ENCODE results near the gene PRKCA.
A peak's percentile ranks its signal among the peaks of the same experiment; 100 is the strongest.
"Not testable (repeated sequence)": the region's sequence is repeated elsewhere in the genome, so short reads cannot be mapped to it uniquely, and the experiment has no call there.

PRKCA gene

GRCh38 chr17:66353937-66354401, 51.6 kb downstream of the PRKCA start:
- no peak for DNase-seq (ENCODE audit: low read depth)

- no peak for DNase-seq (ENCODE audit: low read depth)
Measured at GRCh38 chr17:66354472-66354871, 52.1 kb downstream of the PRKCA start.

- no peak for DNase-seq (ENCODE audit: low read depth)
Measured at GRCh38 chr17:66354981-66355380, 52.6 kb downstream of the PRKCA start.

GRCh38 chr17:66355510-66355909, 53.1 kb downstream of the PRKCA start:
- no peak for DNase-seq (ENCODE audit: low read depth)

- DNase-seq (ENCODE audit: low read depth): no peak
Measured at GRCh38 chr17:66357037-66357436, 54.6 kb downstream of the PRKCA start.

- no peak for DNase-seq (ENCODE audit: low read depth)
Measured at GRCh38 chr17:66359351-66359750, 56.9 kb downstream of the PRKCA start.

GRCh38 chr17:66360961-66361565, 58.6 kb downstream of the PRKCA start:
- not testable (repeated sequence) for DNase-seq (ENCODE audit: low read depth)

- no peak for DNase-seq (ENCODE audit: low read depth)
Measured at GRCh38 chr17:66364508-66364907, 62.1 kb downstream of the PRKCA start.

GRCh38 chr17:66364990-66365490, 62.6 kb downstream of the PRKCA start:
- DNase-seq (ENCODE audit: low read depth): no peak

GRCh38 chr17:66365903-66366302, 63.5 kb downstream of the PRKCA start:
- DNase-seq (ENCODE audit: low read depth): no peak

GRCh38 chr17:66367107-66367506, 64.7 kb downstream of the PRKCA start:
- DNase-seq (ENCODE audit: low read depth): no peak

- DNase-seq (ENCODE audit: low read depth): no peak
Measured at GRCh38 chr17:66369830-66370229, 67.4 kb downstream of the PRKCA start.

- no peak for DNase-seq (ENCODE audit: low read depth)
Measured at GRCh38 chr17:66371561-66371960, 69.1 kb downstream of the PRKCA start.

- no peak for DNase-seq (ENCODE audit: low read depth)
Measured at GRCh38 chr17:66372182-66372581, 69.8 kb downstream of the PRKCA start.

GRCh38 chr17:66373079-66373478, 70.7 kb downstream of the PRKCA start:
- DNase-seq (ENCODE audit: low read depth): no peak

GRCh38 chr17:66373944-66374817, 71.8 kb downstream of the PRKCA start:
- peak; percentile 45 for DNase-seq (ENCODE audit: low read depth)

- DNase-seq (ENCODE audit: low read depth): no peak
Measured at GRCh38 chr17:66375121-66375520, 72.7 kb downstream of the PRKCA start.

- no peak for DNase-seq (ENCODE audit: low read depth)
Measured at GRCh38 chr17:66378296-66378695, 75.9 kb downstream of the PRKCA start.

GRCh38 chr17:66379544-66379943, 77.1 kb downstream of the PRKCA start:
- no peak for DNase-seq (ENCODE audit: low read depth)

- no peak for DNase-seq (ENCODE audit: low read depth)
Measured at GRCh38 chr17:66379996-66380395, 77.6 kb downstream of the PRKCA start.

- no peak for DNase-seq (ENCODE audit: low read depth)
Measured at GRCh38 chr17:66381701-66382362, 79.4 kb downstream of the PRKCA start.

GRCh38 chr17:66383333-66383732, 80.9 kb downstream of the PRKCA start:
- DNase-seq (ENCODE audit: low read depth): no peak
